Measurements from ENCODE around the gene BOK.
"Not testable (repeated sequence)": the region's sequence is repeated elsewhere in the genome, so short reads cannot be mapped to it uniquely, and the experiment has no call there.

BOK gene

GRCh38 chr2:241516520-241516965 is 42.0 kb upstream of the BOK start:
- no peaks in the 10 kb centered on the region for H3K36me3 Mint-ChIP-seq (ENCODE audit: low read depth)

GRCh38 chr2:241517297-241517696 is 41.2 kb upstream of the BOK start:
- H3K36me3 Mint-ChIP-seq (ENCODE audit: low read depth): no peaks in the 10 kb centered on the region
- H3K4me3 Mint-ChIP-seq: no peak overlapping the region
- peaks cover 5% of the 10 kb centered on the region for H3K9me3 Mint-ChIP-seq
- no peak overlapping the region for H3K27ac Mint-ChIP-seq
- TF ChIP-seq, protein P1, sequence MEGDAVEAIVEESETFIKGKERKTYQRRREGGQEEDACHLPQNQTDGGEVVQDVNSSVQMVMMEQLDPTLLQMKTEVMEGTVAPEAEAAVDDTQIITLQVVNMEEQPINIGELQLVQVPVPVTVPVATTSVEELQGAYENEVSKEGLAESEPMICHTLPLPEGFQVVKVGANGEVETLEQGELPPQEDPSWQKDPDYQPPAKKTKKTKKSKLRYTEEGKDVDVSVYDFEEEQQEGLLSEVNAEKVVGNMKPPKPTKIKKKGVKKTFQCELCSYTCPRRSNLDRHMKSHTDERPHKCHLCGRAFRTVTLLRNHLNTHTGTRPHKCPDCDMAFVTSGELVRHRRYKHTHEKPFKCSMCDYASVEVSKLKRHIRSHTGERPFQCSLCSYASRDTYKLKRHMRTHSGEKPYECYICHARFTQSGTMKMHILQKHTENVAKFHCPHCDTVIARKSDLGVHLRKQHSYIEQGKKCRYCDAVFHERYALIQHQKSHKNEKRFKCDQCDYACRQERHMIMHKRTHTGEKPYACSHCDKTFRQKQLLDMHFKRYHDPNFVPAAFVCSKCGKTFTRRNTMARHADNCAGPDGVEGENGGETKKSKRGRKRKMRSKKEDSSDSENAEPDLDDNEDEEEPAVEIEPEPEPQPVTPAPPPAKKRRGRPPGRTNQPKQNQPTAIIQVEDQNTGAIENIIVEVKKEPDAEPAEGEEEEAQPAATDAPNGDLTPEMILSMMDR (IDR thresholded peaks at IDR 0.05; ENCODE audit: unreplicated experiment in 3 of 3): no peak
- peaks cover 4% of the 10 kb centered on the region for H3K27me3 Mint-ChIP-seq (ENCODE audit: low read depth)
- H3K4me1 Mint-ChIP-seq: no peaks in the 10 kb centered on the region

More at GRCh38 chr2:241516520-241516965, 42.0 kb upstream of the BOK start:
- Mint-ChIP-seq H3K4me3 (no peak overlapping the region), H3K27me3 (ENCODE audit: low read depth) (peaks cover 4% of the 10 kb centered on the region), H3K27ac (no peak overlapping the region), H3K4me1 (no peaks in the 10 kb centered on the region), H3K9me3 (peaks cover 5% of the 10 kb centered on the region)
- TF ChIP-seq, protein P1 (IDR thresholded peaks at IDR 0.05; ENCODE audit: unreplicated experiment in 3 of 3): no peak

GRCh38 chr2:241519669-241520068 is 38.9 kb upstream of the BOK start:
- Mint-ChIP-seq H3K27me3 (ENCODE audit: low read depth) (peaks cover 2% of the 10 kb centered on the region), H3K9me3 (peaks cover 5% of the 10 kb centered on the region), H3K4me3 (no peak overlapping the region), H3K4me1 (no peaks in the 10 kb centered on the region), H3K36me3 (ENCODE audit: low read depth) (no peaks in the 10 kb centered on the region), H3K27ac (no peak overlapping the region)
- TF ChIP-seq, protein P1 (IDR thresholded peaks at IDR 0.05; ENCODE audit: unreplicated experiment in 3 of 3): no peak

DNA sequence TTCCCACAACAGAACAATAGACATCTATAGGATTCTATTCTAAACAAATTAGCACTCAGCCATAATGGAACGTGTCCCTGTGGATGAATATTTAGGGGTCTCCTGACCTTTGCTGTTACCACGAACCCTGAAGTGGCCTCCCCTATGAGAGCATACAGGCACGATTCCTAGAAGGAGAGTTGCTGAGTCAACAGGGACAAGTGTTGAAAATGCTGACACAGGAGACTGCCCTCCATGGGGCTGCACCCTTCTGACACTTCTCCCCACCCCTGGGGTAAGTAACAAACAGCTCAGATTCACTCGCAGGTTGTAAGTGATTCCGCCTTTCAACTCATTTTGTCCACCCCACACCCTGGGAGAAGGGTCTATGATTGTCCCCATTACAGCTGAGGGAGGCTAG is 36.1 kb upstream of the BOK start:
- peaks cover 12% of the 10 kb centered on the region for H3K9me3 Mint-ChIP-seq
- no peak overlapping the region for H3K27ac Mint-ChIP-seq
- TF ChIP-seq, protein P1 (IDR thresholded peaks at IDR 0.05; ENCODE audit: unreplicated experiment in 3 of 3): no peak
- H3K4me3 Mint-ChIP-seq: no peak overlapping the region
- H3K27me3 Mint-ChIP-seq (ENCODE audit: low read depth): peaks cover 3% of the 10 kb centered on the region
- no peaks in the 10 kb centered on the region for H3K4me1 Mint-ChIP-seq
- H3K36me3 Mint-ChIP-seq (ENCODE audit: low read depth): peaks cover 3% of the 10 kb centered on the region

DNA sequence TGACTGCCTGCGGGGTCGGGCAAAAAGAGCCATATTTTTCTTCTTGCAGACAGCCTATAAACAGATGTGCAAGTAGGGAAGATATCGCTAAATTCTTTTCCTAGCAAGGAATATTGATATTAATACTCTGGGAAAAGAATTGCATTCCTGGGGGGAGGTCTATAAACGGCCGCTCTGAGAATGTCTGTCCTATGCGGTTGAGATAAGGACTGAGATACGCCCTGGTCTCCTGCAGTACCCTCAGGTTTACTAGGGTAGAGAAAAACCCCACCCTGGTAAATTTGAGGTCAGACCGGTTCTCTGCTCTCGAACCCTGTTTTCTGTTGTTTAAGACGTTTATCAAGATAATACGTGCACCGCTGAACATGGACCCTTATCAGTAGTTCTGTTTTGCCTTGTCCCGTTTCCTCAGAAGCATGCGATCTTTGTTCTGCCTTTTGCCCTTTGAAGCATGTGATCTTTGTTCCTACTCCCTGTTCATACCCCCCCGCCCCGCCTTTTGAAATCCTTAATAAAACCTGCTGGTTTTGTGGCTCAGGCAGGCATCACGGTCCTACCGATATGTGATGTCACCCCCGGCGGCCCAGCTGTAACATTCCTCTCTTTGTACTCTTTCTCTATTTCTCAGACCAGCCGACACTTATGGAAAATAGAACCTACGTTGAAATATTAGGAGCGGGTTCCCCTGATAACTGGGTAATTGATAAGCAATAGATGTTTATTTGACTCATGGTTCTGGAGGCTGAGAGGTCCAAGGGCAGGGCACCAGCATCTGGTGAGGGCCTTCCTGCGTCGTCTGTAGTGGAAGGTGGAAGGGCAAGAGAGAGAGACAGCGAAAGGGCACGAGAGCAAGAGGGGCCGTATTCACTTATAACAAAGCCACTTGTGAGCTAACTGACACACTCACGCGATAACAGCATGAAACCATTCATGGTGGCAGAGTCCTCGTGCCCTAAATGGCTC is 32.4 kb upstream of the BOK start:
- H3K9me3 Mint-ChIP-seq: peaks cover 12% of the 10 kb centered on the region
- H3K27ac Mint-ChIP-seq; H3K4me1 Mint-ChIP-seq; H3K4me3 Mint-ChIP-seq; H3K36me3 Mint-ChIP-seq (ENCODE audit: low read depth): not testable (repeated sequence)
- peaks cover 11% of the 10 kb centered on the region for H3K27me3 Mint-ChIP-seq (ENCODE audit: low read depth)

DNA sequence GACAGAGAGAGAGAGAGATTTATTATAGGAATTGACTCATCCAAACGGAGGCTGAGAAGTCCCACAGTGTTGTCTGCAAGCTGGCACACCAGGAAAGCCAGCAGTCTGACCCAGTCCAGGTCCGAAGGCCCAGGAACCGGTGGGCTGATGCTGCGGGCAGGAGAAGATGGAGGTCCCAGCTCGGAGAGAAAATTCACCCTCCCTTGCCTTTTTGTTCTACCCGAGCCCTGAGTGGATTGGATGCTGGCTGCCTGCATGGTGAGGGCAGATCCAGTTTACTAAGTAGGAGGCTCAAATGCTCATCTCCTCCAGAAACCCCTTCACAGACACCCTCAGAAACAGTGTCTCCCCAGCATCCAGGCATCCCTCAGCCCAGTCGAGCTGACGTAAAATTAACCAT is 28.0 kb upstream of the BOK start:
- Mint-ChIP-seq H3K4me1 (no peaks in the 10 kb centered on the region), H3K4me3 (no peak overlapping the region), H3K27me3 (ENCODE audit: low read depth) (peaks cover 12% of the 10 kb centered on the region), H3K27ac (no peak overlapping the region), H3K9me3 (peaks cover 8% of the 10 kb centered on the region), H3K36me3 (ENCODE audit: low read depth) (peaks cover 3% of the 10 kb centered on the region)
- TF ChIP-seq, protein P1 (IDR thresholded peaks at IDR 0.05; ENCODE audit: unreplicated experiment in 3 of 3): no peak

Data from nephron (organoid).